ENCODE data around the gene DPP6. TPM values are rescaled to one million over a fixed set of nuclear protein-coding genes. Genes with fewer than 3 reads are reported as not detected.

DPP6 gene
- total RNA-seq, 1 experiment from 2014 or later, result not detected

DNA sequence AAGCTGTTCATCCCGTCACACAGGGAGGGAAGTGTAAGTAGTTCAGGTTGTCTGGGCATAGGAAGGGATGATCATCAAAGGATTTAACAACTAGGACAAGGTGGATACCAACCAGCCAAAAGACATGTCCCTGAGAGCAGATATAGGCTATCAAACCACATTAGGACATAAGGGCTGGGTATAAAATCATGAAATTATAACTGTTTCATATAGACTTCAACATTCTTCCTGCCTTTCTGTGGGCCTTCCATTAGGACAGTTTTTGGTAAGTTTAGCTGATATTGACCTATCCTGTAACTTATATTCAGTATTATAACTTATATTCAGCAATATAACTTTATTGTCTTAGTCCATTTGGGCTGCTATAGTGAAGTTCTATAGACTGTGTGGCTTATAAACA, 759.8 kb downstream of the DPP6 start:
- Histone ChIP-seq H3K27me3 (ENCODE audit: low read length) (no peaks in the 10 kb centered on the region), H3F3A (ENCODE audit: low read length, unreplicated experiment) (no peaks in the 10 kb centered on the region), H3K36me3 (ENCODE audit: low read depth, low read length) (no peaks in the 10 kb centered on the region), H3K4me1 (ENCODE audit: insufficient read depth, low read length) (no peaks in the 10 kb centered on the region), H4K20me1 (ENCODE audit: low read length) (no peaks in the 10 kb centered on the region), H3K9me3 (ENCODE audit: low read length) (peaks cover 5% of the 10 kb centered on the region; the same call in 1 of the 2 replicates), H3K9ac (ENCODE audit: low read length) (no peak overlapping the region), H3K4me2 (ENCODE audit: low read length) (no peak overlapping the region), H3K9me2 (replicated peaks; ENCODE audit: low read length) (no peaks in the 10 kb centered on the region), H3K27ac (ENCODE audit: low read length) (no peak overlapping the region), H3K79me2 (ENCODE audit: low read length) (no peaks in the 10 kb centered on the region), H2AFZ (ENCODE audit: low read length) (no peak overlapping the region), H3K4me3 (ENCODE audit: low read length) (no peak overlapping the region)
- ATAC-seq, result no peak
- no peak for TF ChIP-seq EZH2 (IDR thresholded peaks at IDR 0.05; ENCODE audit: low read length, unreplicated experiment)
- TF ChIP-seq EZH2phosphoT487 (IDR thresholded peaks at IDR 0.05; ENCODE audit: borderline replicate concordance, low read length), result no peak
- TF ChIP-seq CTCF (conservative IDR thresholded peaks at IDR 0.05; ENCODE audit: low read depth, low read length), result no peak
- no peak for DNase-seq
- BruUV-seq (replicated peaks), result no TSS peak
- CTCF ChIA-PET, result no interaction called here
- intact Hi-C loops (cut with micrococcal nuclease), result no loop called here
- POLR2A ChIA-PET (ENCODE audit: unreplicated experiment), result no interaction called here

DNA sequence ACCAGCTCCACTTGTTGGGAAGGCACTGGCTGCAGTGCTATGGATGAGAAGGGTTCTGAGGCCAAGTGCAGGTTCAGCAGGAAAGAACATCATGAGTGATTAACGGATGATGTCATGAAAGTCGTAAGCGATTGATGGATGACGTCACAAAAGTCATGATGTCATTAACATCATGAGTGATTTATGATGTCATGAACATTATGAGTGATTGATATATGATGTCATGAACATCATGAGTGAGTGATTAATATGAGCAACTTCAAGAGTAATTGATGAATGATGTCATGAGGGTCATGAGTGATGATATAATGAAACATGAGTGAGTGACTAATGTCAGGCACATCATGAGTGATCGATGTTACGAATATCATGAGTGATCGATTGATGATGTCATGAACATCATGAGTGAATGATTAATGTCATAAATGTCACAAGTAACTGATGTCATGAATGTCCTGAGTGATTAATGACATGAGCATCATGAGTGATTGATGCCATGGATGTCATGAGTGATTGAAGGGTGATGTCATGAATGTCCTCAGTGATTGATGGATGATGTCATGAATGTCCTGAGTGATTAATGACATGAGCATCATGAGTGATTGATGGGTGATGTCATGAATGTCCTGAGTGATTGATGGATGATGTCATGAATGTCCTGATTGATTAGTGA, 765.2 kb downstream of the DPP6 start:
- no peaks in the 10 kb centered on the region for H3F3A ChIP-seq (ENCODE audit: low read length, unreplicated experiment)
- H2AFZ ChIP-seq (ENCODE audit: low read length), result no peak overlapping the region
- H3K4me1 ChIP-seq (ENCODE audit: insufficient read depth, low read length), result no peaks in the 10 kb centered on the region
- H3K9me2 ChIP-seq (replicated peaks; ENCODE audit: low read length), result no peaks in the 10 kb centered on the region
- H3K36me3 ChIP-seq (ENCODE audit: low read depth, low read length), result no peaks in the 10 kb centered on the region
- DNase-seq, result no peak
- POLR2A ChIA-PET (ENCODE audit: unreplicated experiment), result no interaction called here
- TF ChIP-seq EZH2 (IDR thresholded peaks at IDR 0.05; ENCODE audit: low read length, unreplicated experiment), result no peak
- no peak for TF ChIP-seq CTCF (conservative IDR thresholded peaks at IDR 0.05; ENCODE audit: low read depth, low read length)
- no peak for TF ChIP-seq EZH2phosphoT487 (IDR thresholded peaks at IDR 0.05; ENCODE audit: borderline replicate concordance, low read length)
- H3K27me3 ChIP-seq (ENCODE audit: low read length), result no peaks in the 10 kb centered on the region; the same call in 1 of the 2 replicates
- H3K9ac ChIP-seq (ENCODE audit: low read length), result no peak overlapping the region
- H3K9me3 ChIP-seq (ENCODE audit: low read length), result no peaks in the 10 kb centered on the region
- intact Hi-C loops (cut with micrococcal nuclease), result no loop called here
- no TSS peak for BruUV-seq (replicated peaks)
- ATAC-seq, result no peak
- H3K27ac ChIP-seq (ENCODE audit: low read length), result no peak overlapping the region
- H3K4me2 ChIP-seq (ENCODE audit: low read length), result no peak overlapping the region
- no peaks in the 10 kb centered on the region for H3K79me2 ChIP-seq (ENCODE audit: low read length)
- no peaks in the 10 kb centered on the region for H4K20me1 ChIP-seq (ENCODE audit: low read length)
- CTCF ChIA-PET, result no interaction called here
- no peak overlapping the region for H3K4me3 ChIP-seq (ENCODE audit: low read length)

DNA sequence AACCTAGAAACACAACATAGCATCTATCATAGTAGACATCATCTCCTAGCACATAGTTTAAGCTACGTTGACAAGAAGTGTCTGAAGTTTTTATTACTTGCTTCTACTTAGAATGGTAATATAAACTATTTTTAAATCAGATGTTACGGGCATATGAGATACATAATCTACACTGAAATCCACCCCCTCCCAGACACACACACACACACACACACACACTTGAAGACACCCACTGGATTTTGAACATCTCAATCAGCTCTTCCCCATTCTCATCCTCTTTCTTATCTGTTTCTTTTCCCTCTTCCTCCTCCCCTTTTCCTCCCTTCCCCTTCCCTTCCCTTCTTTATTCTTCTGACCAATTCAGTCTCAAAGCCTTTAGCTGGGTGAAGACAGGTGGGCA, 774.8 kb downstream of the DPP6 start:
- CTCF ChIA-PET, result no interaction called here

More for the DNA sequence above, 774.8 kb downstream of the DPP6 start:
- H3F3A ChIP-seq (ENCODE audit: low read length, unreplicated experiment), result no peaks in the 10 kb centered on the region
- H3K4me1 ChIP-seq (ENCODE audit: insufficient read depth, low read length), result no peaks in the 10 kb centered on the region
- no peak overlapping the region for H2AFZ ChIP-seq (ENCODE audit: low read length)
- H4K20me1 ChIP-seq (ENCODE audit: low read length), result no peaks in the 10 kb centered on the region
- POLR2A ChIA-PET (ENCODE audit: unreplicated experiment), result no interaction called here
- peaks cover 60% of the 10 kb centered on the region for H3K27me3 ChIP-seq (ENCODE audit: low read length)
- no peak for TF ChIP-seq CTCF (conservative IDR thresholded peaks at IDR 0.05; ENCODE audit: low read depth, low read length)
- no peak for TF ChIP-seq EZH2 (IDR thresholded peaks at IDR 0.05; ENCODE audit: low read length, unreplicated experiment)
- TF ChIP-seq EZH2phosphoT487 (IDR thresholded peaks at IDR 0.05; ENCODE audit: borderline replicate concordance, low read length), result no peak
- intact Hi-C loops (cut with micrococcal nuclease), result no loop called here
- H3K9me3 ChIP-seq (ENCODE audit: low read length), result no peaks in the 10 kb centered on the region
- no TSS peak for BruUV-seq (replicated peaks)
- H3K9me2 ChIP-seq (replicated peaks; ENCODE audit: low read length), result no peaks in the 10 kb centered on the region
- no peak overlapping the region for H3K4me3 ChIP-seq (ENCODE audit: low read length)
- no peak overlapping the region for H3K27ac ChIP-seq (ENCODE audit: low read length)
- no peak overlapping the region for H3K4me2 ChIP-seq (ENCODE audit: low read length)
- DNase-seq, result no peak
- no peak for ATAC-seq
- no peak overlapping the region for H3K9ac ChIP-seq (ENCODE audit: low read length)
- no peaks in the 10 kb centered on the region for H3K36me3 ChIP-seq (ENCODE audit: low read depth, low read length)
- H3K79me2 ChIP-seq (ENCODE audit: low read length), result no peaks in the 10 kb centered on the region
